Right lung (tissue), 5 donors: ENCODE data around the gene RPS3A. TPM values are rescaled to one million over a fixed set of nuclear protein-coding genes. Genes with fewer than 3 reads are reported as not detected.

Source experiments
- polyA plus RNA-seq, 5 donors: library from polyadenylated mRNA; unstranded; fragments of 120-200 nt; gene quantifications; one replicate each; pipeline versions ENCODE4 v1.2.1 to v1.2.3, GENCODE V29; 2013; ENCODE audit warnings: inconsistent platforms in 1 of 5, low replicate concordance in 1 of 5; ENCODE audit not compliant: insufficient read length in 5 of 5, insufficient read depth in 1 of 5

RPS3A gene
- polyA plus RNA-seq, 5 donors, result 4,778 to 6,451 (median 5,352) TPM

Other genes starting within 250 kb of the RPS3A start
- 10 to 100 TPM; 39.8 to 58.2 (median 54.4) TPM for gene LRBA, start 84.3 kb upstream of the RPS3A start, polyA plus RNA-seq
- gene PRSS48, start 177.5 kb downstream of the RPS3A start, polyA plus RNA-seq, result under 1 TPM in 1 of 5 donors, not detected in 4; 0.20 TPM
- gene SH3D19, start 226.0 kb downstream of the RPS3A start, polyA plus RNA-seq, result 10 to 100 TPM; 41.0 to 63.1 (median 54.0) TPM